Skeletal muscle cell (primary cell): ENCODE results near the gene CRYBB3.

Source experiments
- DNase-seq: peaks from one replicate; pipeline ENCODE4 v3.0.0-alpha.2; 2010; ENCODE audit warnings: low read depth
- H3K4me3 ChIP-seq: 2 replicates; pipeline ENCODE4 v1.5.1; 2011; ENCODE audit warnings: low read depth, mild to moderate bottlenecking, control low read depth, low read length, moderate library complexity

The CRYBB3 gene

DNA sequence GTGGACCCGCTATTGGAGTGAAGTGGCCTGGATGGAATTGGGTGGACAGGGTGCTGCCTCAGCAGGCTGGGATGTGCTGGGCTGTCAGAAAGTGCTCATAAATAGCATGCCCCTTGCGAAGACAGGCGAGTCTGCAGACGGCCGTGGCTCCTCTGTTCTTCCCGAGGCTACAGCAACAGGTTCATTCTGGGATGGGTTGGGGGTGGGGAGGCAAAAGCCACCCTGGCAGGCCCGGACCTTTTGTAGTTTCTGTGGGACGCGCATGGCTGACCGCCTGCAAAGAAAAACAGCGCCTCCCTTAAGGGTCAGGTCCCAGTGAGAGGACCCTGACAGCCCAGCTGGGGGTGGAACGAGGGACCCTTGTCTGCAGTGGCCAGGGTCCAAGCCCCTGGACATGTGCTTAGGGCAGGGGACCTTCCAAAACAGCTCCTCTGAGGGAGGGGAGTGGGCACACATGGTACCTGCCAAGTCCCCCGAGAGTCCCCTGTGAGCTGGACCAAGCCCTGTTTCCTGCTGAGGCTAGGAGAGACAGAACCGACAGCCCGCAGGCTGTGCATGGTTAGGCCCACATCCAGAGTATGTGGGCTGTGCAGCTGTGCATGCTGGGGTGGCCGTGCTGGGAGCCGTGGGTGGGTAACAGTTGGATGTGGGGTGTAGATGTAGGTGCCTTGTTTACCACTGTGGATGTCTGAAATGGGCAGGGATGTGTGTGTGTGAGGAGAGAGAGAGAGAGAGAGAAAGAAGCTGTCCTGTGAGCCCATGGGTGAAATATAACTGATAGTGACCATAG is at the start of gene CRYBB3:
CRYBB3 (plus strand) TSS at position 128 of the 790 bp plus-strand sequence. CDS start 1,539 bp downstream, outside the sequence.
- DNase-seq: no peak
- no peak within 1 kb of the TSS for H3K4me3 ChIP-seq

DNA sequence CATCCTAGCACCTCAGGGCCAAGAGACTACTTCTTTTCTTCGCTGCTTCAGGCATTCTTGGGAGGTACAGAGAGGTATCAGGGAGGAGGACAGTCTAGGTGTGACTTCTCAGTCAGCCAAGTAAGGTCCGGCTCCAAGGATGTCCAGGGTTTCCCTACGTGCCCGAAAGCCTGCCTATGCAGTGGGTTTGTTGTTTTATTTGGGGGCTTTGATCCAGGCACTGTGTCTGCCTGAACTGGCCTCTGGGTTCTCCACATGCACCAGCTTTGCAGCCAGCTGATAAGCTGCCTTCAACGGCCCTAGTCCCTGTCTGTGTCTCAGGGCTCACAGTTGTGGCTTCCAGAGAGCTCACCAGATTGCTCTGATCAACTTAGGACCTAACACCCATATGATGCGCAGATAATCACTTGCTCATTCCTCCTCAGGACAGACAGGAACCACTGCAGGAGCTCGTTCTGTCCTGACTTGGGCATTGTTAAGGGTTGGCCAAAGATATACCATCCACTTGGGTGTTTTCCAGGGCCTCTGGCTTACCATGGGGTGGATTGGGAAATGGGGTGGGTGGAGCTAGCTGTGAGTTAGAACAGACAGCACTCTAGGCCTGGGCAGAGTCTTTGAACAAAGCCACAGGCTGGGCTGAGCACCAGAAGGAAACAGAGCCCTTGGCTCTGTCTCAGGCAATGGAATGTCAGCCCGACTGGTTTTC is 45.5 kb upstream of the CRYBB3 start:
- no peak overlapping the region for H3K4me3 ChIP-seq
- no peak for DNase-seq

GRCh38 chr22:25154667-25154999 is 45.0 kb upstream of the CRYBB3 start:
- no peak for DNase-seq
- no peak overlapping the region for H3K4me3 ChIP-seq

- H3K4me3 ChIP-seq: no peak overlapping the region
- DNase-seq: no peak
These were observed 42.9 kb upstream of the CRYBB3 start for GRCh38 chr22:25156736-25157135.

DNA sequence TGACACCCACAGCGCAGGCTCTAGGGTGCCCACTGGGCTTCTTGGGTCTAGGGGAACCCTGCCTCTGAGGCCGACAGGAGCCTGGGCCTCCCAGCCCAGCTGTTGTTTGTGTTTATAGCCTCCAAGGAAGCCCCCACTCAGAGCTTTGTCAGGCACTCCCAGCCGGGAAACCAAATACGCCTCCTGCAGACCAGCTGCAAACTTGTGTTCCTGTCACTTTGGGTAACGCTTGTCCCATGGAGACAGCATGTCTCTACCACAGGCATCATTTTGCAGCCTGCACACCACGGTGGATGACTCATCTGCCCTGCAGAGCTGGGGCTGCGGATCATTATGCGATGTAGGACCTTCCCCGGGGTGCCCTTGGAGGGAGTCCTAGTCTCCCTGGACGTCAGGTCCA is 40.6 kb upstream of the CRYBB3 start:
- H3K4me3 ChIP-seq: no peak overlapping the region
- peak; percentile 11 for DNase-seq

DNA sequence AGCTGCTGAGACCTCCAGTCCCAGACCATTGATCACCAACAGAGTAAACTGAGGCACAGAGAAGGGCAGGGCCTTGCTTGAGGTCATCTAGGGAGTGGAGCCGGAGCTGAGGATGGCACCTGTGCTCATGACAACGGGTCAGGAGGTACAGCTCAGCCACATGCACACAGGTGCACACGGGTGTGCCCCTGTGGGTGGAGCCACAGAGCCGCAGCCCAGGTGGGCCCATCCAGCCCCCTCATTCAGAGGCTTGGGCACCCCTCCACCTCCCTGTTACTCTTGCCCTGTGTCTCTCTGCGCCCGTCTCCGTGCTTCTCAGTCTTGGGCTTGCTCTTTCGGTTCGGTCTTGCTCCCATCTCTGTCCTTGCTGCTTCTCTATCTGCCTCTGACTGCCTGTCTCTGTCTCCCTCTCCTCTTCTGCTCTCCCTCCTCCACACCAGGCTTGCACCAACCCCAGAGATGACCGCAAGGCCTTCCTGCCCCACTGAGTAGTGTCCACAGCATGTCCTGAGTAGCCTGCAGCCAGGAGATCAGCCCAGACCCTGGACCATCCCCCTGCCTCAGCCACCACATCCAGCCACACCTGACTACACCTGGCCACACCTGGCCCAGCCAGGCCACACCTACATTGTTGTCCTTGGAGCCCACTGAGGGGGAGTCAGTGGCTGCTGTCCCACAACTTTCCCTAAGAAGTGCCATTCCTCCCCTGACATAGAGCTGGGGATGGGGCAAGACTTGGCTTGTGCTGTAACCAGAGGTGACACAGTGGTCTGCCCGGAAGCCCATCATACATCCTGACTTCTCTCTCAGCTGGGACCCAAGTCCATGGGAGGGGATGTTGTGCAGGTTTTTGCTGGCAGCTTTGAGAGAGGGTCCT is 39.3 kb upstream of the CRYBB3 start:
- no peak overlapping the region for H3K4me3 ChIP-seq
- no peak for DNase-seq

DNA sequence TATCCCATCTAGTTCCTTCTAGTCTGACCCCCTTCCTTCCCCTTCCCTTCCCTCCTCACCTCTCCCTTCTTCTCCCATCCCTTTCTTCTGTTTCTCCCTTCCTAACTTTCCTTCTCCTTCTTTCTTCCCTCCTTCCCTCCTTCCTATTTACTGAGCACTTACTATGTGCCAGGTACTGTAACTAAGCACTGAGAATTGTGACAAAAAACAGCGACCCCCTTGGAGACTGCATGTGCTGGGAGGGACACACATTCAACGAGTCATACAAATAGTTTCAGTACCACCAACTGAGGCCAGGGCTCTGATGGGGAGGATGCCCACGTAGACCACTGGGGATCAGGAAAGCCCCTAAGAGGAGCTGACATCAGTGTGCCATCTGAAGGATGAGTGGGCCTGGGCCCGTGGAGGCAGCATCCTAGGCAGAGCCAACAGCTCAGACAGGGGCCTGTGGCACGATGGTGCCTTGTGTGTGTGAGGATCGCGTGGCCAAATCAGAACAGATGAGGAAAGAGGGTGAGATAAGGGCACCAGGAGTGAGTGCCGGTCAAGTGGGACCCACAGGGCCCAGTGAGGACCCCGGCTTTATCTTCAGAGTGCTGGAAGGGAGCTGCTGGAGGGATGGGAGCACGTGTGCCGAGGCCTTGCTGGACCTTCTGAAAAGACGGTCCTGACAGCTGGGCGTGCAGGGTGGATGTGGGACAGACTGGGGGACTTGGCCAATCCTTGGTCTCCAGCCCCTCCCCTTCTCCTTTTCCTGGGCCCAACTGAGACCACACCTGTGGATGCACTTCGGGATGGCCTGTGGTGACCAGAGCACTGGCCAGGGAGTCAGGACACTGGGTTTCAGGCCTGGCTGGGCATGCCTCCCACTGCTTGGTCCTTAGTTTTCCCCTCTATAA is 38.4 kb upstream of the CRYBB3 start:
- no peak overlapping the region for H3K4me3 ChIP-seq
- no peak for DNase-seq

DNA sequence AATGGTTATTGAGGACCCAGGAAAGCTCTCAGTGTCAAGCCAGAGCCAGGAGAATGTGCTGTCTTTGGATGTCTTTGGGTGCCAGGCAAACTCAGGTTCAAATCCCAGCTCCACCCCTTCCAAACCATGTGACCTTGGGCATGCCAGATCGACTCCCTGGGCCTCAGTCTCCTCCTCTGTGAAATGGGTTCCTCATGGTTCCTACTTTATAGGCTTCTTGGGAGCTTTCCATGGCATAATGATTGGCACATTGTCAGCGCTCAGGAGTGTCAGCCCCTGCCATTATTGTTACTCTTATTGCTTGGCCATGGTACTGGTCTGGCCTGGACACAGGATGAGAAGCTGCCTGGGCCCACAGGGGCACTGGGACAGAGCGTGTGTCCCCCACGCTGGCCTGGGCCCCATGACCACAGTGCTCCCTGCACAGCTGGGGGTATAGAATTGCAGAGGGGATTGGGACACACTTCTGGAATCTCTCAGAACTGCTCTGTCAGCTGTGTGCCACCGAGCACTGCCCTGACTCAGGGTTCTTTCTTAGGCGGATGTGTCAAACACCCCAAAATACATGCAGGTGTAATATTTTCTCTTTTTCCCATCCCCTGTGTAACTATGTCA is 37.6 kb upstream of the CRYBB3 start:
- no peak overlapping the region for H3K4me3 ChIP-seq
- no peak for DNase-seq

- H3K4me3 ChIP-seq: no peak overlapping the region
These were observed 37.1 kb upstream of the CRYBB3 start for GRCh38 chr22:25162561-25162960.

GRCh38 chr22:25165785-25166184 is 33.9 kb upstream of the CRYBB3 start:
- DNase-seq: no peak

More at GRCh38 chr22:25162561-25162960, 37.1 kb upstream of the CRYBB3 start:
- no peak for DNase-seq

DNA sequence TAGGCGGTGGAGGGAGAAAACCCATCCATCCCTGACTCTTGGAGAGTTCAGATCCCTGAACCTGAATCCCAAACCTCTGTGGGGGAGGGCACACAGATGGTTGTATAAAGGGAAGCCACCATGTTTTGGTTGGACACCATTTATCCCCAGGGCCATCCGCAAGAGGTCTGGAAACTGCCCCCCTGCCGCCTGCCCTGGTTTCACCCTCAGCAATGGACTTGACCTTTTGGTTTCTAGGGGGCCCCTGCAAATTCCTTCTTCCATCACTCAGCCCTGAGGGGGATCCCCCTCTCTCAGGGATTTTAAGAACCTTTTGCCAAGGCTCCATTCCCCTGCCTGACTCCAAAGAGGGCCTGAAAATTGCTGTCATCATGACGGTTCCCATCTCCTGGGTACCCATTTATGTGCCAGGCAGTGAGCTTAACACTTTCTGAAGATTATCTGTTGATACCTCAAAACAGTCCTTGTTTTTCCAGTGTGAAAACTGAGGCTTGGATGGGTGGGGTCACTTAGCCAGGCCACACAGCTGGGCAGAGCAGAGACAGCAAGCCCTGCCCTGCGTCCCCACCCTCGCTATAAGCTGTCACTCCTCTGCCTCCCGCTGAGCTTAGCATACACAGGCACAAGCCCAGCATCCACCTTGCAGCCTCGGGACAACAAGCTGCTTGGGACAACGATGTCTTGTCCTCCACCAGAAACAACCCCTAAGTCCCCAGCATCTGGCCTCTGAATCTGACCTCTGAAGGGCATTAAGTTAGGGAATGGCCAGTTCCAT is 33.2 kb upstream of the CRYBB3 start:
- H3K4me3 ChIP-seq: no peak overlapping the region
- no peak for DNase-seq

More at GRCh38 chr22:25165785-25166184, 33.9 kb upstream of the CRYBB3 start:
- no peak overlapping the region for H3K4me3 ChIP-seq

DNA sequence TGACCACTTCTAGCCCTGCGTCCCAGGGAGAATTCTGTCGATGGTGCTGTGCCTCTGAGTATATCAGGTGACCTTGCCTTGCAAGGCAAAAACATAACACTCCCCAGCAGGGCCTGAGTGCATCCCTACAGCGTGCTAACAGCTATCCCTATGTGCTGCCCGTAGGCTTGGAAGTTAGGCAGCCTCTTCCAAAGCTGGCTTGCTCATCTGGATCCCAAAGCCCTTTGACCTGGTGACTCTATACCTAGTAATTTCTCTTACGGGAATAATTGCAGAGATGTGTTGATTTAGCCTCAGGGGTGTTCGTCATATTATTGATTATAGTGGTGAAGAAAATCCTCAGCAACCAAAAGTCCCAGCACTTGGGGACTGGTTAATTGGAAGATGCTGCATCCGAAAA is 32.6 kb upstream of the CRYBB3 start:
- DNase-seq: no peak
- no peak overlapping the region for H3K4me3 ChIP-seq

DNA sequence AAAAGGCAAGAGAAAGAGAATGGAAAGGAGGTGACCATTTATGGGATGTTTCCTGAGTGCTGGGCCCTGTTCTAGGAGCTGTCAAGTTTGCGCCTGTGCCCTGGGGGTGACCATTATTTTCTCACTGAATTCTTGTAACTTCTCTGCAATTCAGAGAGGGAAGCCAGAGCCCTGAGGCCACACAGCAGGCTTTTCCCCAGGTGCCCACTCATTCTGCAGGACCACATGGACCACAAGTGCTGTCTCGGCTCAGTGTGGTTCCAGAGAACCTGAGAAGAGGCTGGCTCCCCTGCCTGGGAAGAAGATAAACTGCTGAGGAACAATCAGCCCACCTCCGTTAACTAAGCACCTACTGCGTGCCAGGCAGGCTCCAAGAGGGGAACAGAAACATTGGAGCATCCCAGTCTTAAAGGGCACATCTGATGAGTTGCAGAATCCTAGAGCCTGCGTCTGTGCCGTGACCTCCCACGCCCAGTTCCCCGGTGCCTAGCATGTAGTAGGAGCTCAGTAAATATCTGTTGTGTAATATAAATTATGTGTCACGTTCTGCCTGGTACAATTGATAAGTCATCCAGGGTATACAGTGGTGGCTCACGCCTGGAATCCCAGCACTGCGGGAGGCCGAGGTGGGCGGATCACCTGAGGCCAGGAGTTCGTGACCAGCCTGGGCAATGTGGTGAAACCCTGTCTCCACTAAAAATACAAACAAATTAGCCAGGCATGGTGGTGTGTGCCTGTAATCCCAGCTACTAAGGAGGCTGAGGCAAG is 31.6 kb upstream of the CRYBB3 start:
- H3K4me3 ChIP-seq: no peak overlapping the region
- no peak for DNase-seq

GRCh38 chr22:25169278-25170031 is 30.2 kb upstream of the CRYBB3 start:
- H3K4me3 ChIP-seq: no peak overlapping the region
- no peak for DNase-seq

- H3K4me3 ChIP-seq: no peak overlapping the region
- no peak for DNase-seq
These were observed 29.2 kb upstream of the CRYBB3 start for GRCh38 chr22:25170426-25170980.

DNA sequence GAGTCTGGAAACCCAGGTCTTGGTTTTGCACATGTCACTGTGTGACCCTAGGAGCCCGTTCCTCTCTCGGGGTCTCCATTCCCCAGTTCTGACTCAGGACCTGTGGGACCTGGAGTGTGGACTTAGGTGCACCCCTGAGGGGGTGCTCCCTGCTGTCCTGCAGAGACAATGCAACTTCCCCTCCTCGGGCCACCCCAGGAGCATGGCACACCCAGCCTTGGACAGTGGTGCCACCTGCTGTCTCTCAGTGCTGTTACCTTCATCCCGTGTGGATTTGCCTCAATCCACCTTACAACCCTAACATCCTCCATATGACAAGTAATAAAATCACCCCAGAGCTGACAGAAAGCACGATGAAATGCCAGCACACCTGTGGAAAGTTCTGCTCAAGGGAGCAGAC is 27.5 kb upstream of the CRYBB3 start:
- no peak for DNase-seq
- H3K4me3 ChIP-seq: no peak overlapping the region
